GM12878 (cell line): ENCODE measurements around the gene ACADM. TPM values are rescaled to one million over a fixed set of nuclear protein-coding genes. Genes with fewer than 3 reads are reported as not detected.
"Not testable (repeated sequence)": the region's sequence is repeated elsewhere in the genome, so short reads cannot be mapped to it uniquely, and the experiment has no call there.

Experiments
- ATAC-seq: fragments of 200-7000 bp; cut with Tn5 transposase; 3 replicates; pipeline ENCODE4 v1.9.1; 2020; ENCODE audit warnings: mild to moderate bottlenecking, moderate library complexity
- BruUV-seq: library from RNA; stranded (reverse); fragments of 400-500 nt; replicated peaks from 2 replicates; lab custom pipeline; 2021; lab: Mats Ljungman, UMichigan
- CTCF ChIA-PET: fragments of 300-600 bp; sonication (Branson Sonifier 250); formaldehyde crosslinking; extraction: SDS; loops from one replicate; lab custom pipeline; 2021; ENCODE audit warnings: inconsistent platforms; lab: Yijun Ruan, JAX
- POLR2A ChIA-PET: fragments of 350-600 bp; formaldehyde crosslinking; extraction: SDS; loops from one replicate; lab custom pipeline; 2021; ENCODE audit warnings: inconsistent platforms; lab: Charles Lee
- RAD21 ChIA-PET: fragments of 300-600 bp; sonication (Branson Sonifier 250); formaldehyde crosslinking; loops from one replicate; lab custom pipeline; 2023; ENCODE audit warnings: antibody characterized with exemption; ENCODE audit not compliant: unreplicated experiment; lab: Charles Lee
- SMC1A ChIA-PET: fragments of 300-600 bp; sonication (Branson Sonifier 250); formaldehyde crosslinking; loops from one replicate; lab custom pipeline; 2023; ENCODE audit not compliant: unreplicated experiment, uncharacterized antibody; lab: Charles Lee
- DNase-seq: peaks from one replicate; pipeline ENCODE4 v3.0.0-alpha.2; 2011; ENCODE audit warnings: low read depth, low spot score
- FAIRE-seq: peaks from 3 replicates; lab custom pipeline; 2011; peaks lifted over from hg19 to GRCh38; lab: Jason Lieb, UNC
- H2AFZ ChIP-seq: 2 replicates; pipeline ENCODE4 v1.6.0; 2011; ENCODE audit warnings: low read depth, low read length, control low read depth; ENCODE audit not compliant: control insufficient read depth
- H3K27ac ChIP-seq: 2 replicates; pipeline ENCODE4 v1.5.1; 2011; ENCODE audit warnings: control low read depth; ENCODE audit not compliant: control insufficient read depth, insufficient read depth
- H3K27me3 ChIP-seq, 2 experiments: replicated peaks in 1 of 2; 2 replicates each; pipeline versions ENCODE4 v1.6.0 to v1.6.1; 2011; ENCODE audit warnings: low read length in 1 of 2; ENCODE audit not compliant: control insufficient read depth in 2 of 2, insufficient read depth in 2 of 2
- H3K36me3 ChIP-seq, 2 experiments: 2 replicates each; pipeline ENCODE4 v1.5.1; 2011; ENCODE audit warnings: low read length in 1 of 2; ENCODE audit not compliant: control insufficient read depth in 2 of 2, insufficient read depth in 2 of 2
- H3K4me1 ChIP-seq: 2 replicates; pipeline ENCODE4 v1.6.1; 2011; ENCODE audit warnings: mild to moderate bottlenecking, low read length, moderate library complexity, mixed read lengths; ENCODE audit not compliant: control insufficient read depth, insufficient read depth
- H3K4me2 ChIP-seq: 2 replicates; pipeline ENCODE4 v1.6.0; 2011; ENCODE audit warnings: control low read depth; ENCODE audit not compliant: control insufficient read depth, insufficient read depth
- H3K4me3 ChIP-seq: fragments of 200-600 bp; sonication (generic); 2 replicates; pipeline ENCODE4 v1.5.1; 2016
- H3K79me2 ChIP-seq: 2 replicates; pipeline ENCODE4 v1.6.0; 2011; ENCODE audit warnings: low read length; ENCODE audit not compliant: control insufficient read depth, insufficient read depth
- H3K9ac ChIP-seq: 2 replicates; pipeline ENCODE4 v1.8.0; 2011; ENCODE audit warnings: low read length, control low read depth, mixed read lengths; ENCODE audit not compliant: control insufficient read depth, insufficient read depth
- H3K9me3 ChIP-seq: replicated peaks from 3 replicates; pipeline ENCODE4 v1.5.1; 2011; ENCODE audit warnings: mild to moderate bottlenecking, low read length; ENCODE audit not compliant: control insufficient read depth, insufficient read depth
- H4K20me1 ChIP-seq: 2 replicates; pipeline ENCODE4 v1.6.0; 2011; ENCODE audit not compliant: control insufficient read depth, insufficient read depth
- CBFB ChIP-seq: IDR thresholded peaks from 2 replicates; pipeline ENCODE4 v1.6.1; 2016; ENCODE audit warnings: antibody characterized with exemption, low read depth
- HDAC6 ChIP-seq: fragments of 200-600 bp; sonication (generic); IDR thresholded peaks from one replicate; pipeline ENCODE4 v1.8.0; 2017; ENCODE audit warnings: antibody characterized with exemption; ENCODE audit not compliant: unreplicated experiment
- NFYB ChIP-seq: IDR thresholded peaks from 2 replicates; pipeline ENCODE4 v1.6.1; 2011; ENCODE audit warnings: low read depth, mild to moderate bottlenecking, low read length, improper control_type of control experiment, moderate library complexity; ENCODE audit not compliant: insufficient read depth
- WGBS: methylation state at CpG from one replicate; pipeline ENCODE4 v1.1.6; 2016; ENCODE audit warnings: low lambda C conversion rate; ENCODE audit not compliant: insufficient replicate concordance, insufficient coverage; ENCODE audit errors: missing lambda C conversion rate; 5-methylcytosine and 5-hydroxymethylcytosine counted together
- in situ Hi-C: fragments of 300-500 bp; cut with MboI; formaldehyde crosslinking; loops from 9 replicates; pipeline ENCODE4 v1.14.3; 2018; ENCODE audit warnings: mixed read lengths
- intact Hi-C: fragments of 100-400 bp; cut with micrococcal nuclease; formaldehyde crosslinking; loops from one replicate; pipeline ENCODE4 v1.14.2; 2022; ENCODE audit not compliant: unreplicated experiment
- polyA plus RNA-seq, 11 experiments: library from polyadenylated mRNA; depleted of rRNA in 4 of 11; unstranded in 6 of 11; stranded (reverse) in 5 of 11; fragments of >200 nt; fragmentation: Nextera tagmentation in 4 of 11; fragmentation: Illumina TruSeq in 1 of 11; extraction: Ambion mirVana in 4 of 11; extraction: Trizol in 1 of 11; gene quantifications; 1 replicate in 1 of 11; 2 replicates in 10 of 11; pipeline versions ENCODE4 v1.2.1 to v1.2.3, GENCODE V29; 2011 to 2016; ENCODE audit warnings: inconsistent platforms in 2 of 11, missing spikeins in 2 of 11, low read depth in 1 of 11
- total RNA-seq, 4 experiments: library from RNA; depleted of rRNA in 3 of 4; stranded (reverse); fragments of >200 nt in 3 of 4; fragmentation: Illumina TruSeq in 1 of 4; extraction: Trizol in 1 of 4; gene quantifications; 2 replicates each; pipeline versions ENCODE4 v1.2.1 to v1.2.3, GENCODE V29; 2013 to 2021

Gene ACADM
- total and polyA plus RNA-seq, 10 of the 15 experiments (the other 5 are each of a cell fraction or from before 2014, with no cell fraction given): 119 to 245 (median 204) TPM

GRCh38 chr1:75745276-75745675 lies 20.8 kb downstream of the ACADM start (continued):
- 0 out of 2 replicates have a peak, but pooled peaks have one; percentile 36 for TF ChIP-seq CBFB
- TF ChIP-seq HDAC6: no peak
- TF ChIP-seq, all 136 proteins: peak for 6

GRCh38 chr1:75757210-75757609 lies 32.7 kb downstream of the ACADM start:
- H3K4me1 ChIP-seq, H3K9me3 ChIP-seq, H3K27me3 ChIP-seq, H2AFZ ChIP-seq, intact Hi-C loops, DNase-seq, CTCF ChIA-PET, ATAC-seq, in situ Hi-C loops, H4K20me1 ChIP-seq, H3K4me2 ChIP-seq, RAD21 ChIA-PET, FAIRE-seq, H3K4me3 ChIP-seq, H3K27ac ChIP-seq, H3K9ac ChIP-seq, SMC1A ChIA-PET, H3K79me2 ChIP-seq, POLR2A ChIA-PET: not testable (repeated sequence)
- peaks cover 3 to 13% of the 10 kb centered on the region in 2 experiments; a peak in 3 of 4 replicates for H3K36me3 ChIP-seq
- TSS peak; percentile 9 for BruUV-seq

GRCh38 chr1:75758543-75758942 lies 34.0 kb downstream of the ACADM start:
- ATAC-seq, in situ Hi-C loops, H3K4me2 ChIP-seq, H3K27me3 ChIP-seq, POLR2A ChIA-PET, BruUV-seq, RAD21 ChIA-PET, H3K9ac ChIP-seq, H3K79me2 ChIP-seq, FAIRE-seq, intact Hi-C loops, H3K9me3 ChIP-seq, H3K27ac ChIP-seq, H2AFZ ChIP-seq, H3K4me1 ChIP-seq, H4K20me1 ChIP-seq, H3K4me3 ChIP-seq, DNase-seq, SMC1A ChIA-PET: not testable (repeated sequence)
- TF ChIP-seq NFYB: 0 out of 2 replicates have a peak, but pooled peaks have one; percentile 41
- H3K36me3 ChIP-seq: peaks cover 3 to 13% of the 10 kb centered on the region in 2 experiments; a peak in 3 of 4 replicates
- WGBS: 86% methylated on average over 4 of the region's 4 CpGs
- CTCF ChIA-PET: interaction anchor here (0.6 kb wide), 1 partner anchor 30 kb away, joined by 3 read pairs; no protein-coding TSS in a partner anchor
